ENCODE results near the gene ADAMTS3.

The ADAMTS3 gene

GRCh38 chr4:72330381-72330780 is 238.6 kb downstream of the ADAMTS3 start:
- DNase-seq: no peak

GRCh38 chr4:72326692-72327632 is 242.1 kb downstream of the ADAMTS3 start:
- DNase-seq: no peak

GRCh38 chr4:72325215-72325614 is 243.8 kb downstream of the ADAMTS3 start:
- no peak for DNase-seq

GRCh38 chr4:72323227-72323626 is 245.8 kb downstream of the ADAMTS3 start:
- no peak for DNase-seq

GRCh38 chr4:72320223-72320948 is 248.6 kb downstream of the ADAMTS3 start:
- no peak for DNase-seq

GRCh38 chr4:72319601-72320021 is 249.4 kb downstream of the ADAMTS3 start:
- DNase-seq: no peak

GRCh38 chr4:72318421-72319170 is 250.4 kb downstream of the ADAMTS3 start:
- no peak for DNase-seq

- DNase-seq: no peak
Observed at GRCh38 chr4:72314869-72315268, 254.2 kb downstream of the ADAMTS3 start.

GRCh38 chr4:72313121-72313520 is 255.9 kb downstream of the ADAMTS3 start:
- DNase-seq: no peak

- peak; percentile 79 for DNase-seq
Observed at GRCh38 chr4:72312032-72312650, 256.9 kb downstream of the ADAMTS3 start.

- no peak for DNase-seq
Observed at GRCh38 chr4:72311291-72311690, 257.7 kb downstream of the ADAMTS3 start.

GRCh38 chr4:72305620-72306019 is 263.4 kb downstream of the ADAMTS3 start:
- no peak for DNase-seq

GRCh38 chr4:72305080-72305479 is 263.9 kb downstream of the ADAMTS3 start:
- DNase-seq: no peak

- no peak for DNase-seq
Observed at GRCh38 chr4:72302981-72303704, 265.9 kb downstream of the ADAMTS3 start.

- no peak for DNase-seq
Observed at GRCh38 chr4:72301759-72302158, 267.3 kb downstream of the ADAMTS3 start.

GRCh38 chr4:72300126-72300525 is 268.9 kb downstream of the ADAMTS3 start:
- DNase-seq: no peak

- no peak for DNase-seq
Observed at GRCh38 chr4:72295966-72296557, 273.0 kb downstream of the ADAMTS3 start.

- no peak for DNase-seq
Observed at GRCh38 chr4:72290737-72291136, 278.3 kb downstream of the ADAMTS3 start.

GRCh38 chr4:72286910-72287309 is 282.1 kb downstream of the ADAMTS3 start:
- no peak for DNase-seq

- DNase-seq: no peak
Observed at GRCh38 chr4:72286185-72286584, 282.8 kb downstream of the ADAMTS3 start.

GRCh38 chr4:72283357-72283756 is 285.7 kb downstream of the ADAMTS3 start:
- DNase-seq: no peak

GRCh38 chr4:72280252-72280651 is 288.8 kb downstream of the ADAMTS3 start:
- DNase-seq: no peak

All from right forelimb (tissue), 1 donor.